ENCODE results near the gene SP140L. TPM values are rescaled to one million over a fixed set of nuclear protein-coding genes. Genes with fewer than 3 reads are reported as not detected.

SP140L gene
- polyA plus RNA-seq, 1 of the 3 experiments (the other 2 are of a cell fraction), result 13.5 TPM

GRCh38 chr2:230416061-230416721, 89.2 kb downstream of the SP140L start, which contains the start of gene SP100:
Gene SP100 (plus strand): TSS chr2:230416201. CDS start chr2:230416297, 96 bp downstream.
- H3K27ac ChIP-seq (ENCODE audit: low read depth in 2 of 2, low read length in 1 of 2), result peak within 1 kb of the TSS; percentile 83 to 85
- H3K4me2 ChIP-seq, result peak within 1 kb of the TSS; percentile 79
- TF ChIP-seq USF1 (IDR thresholded peaks at IDR 0.05; ENCODE audit: borderline replicate concordance, low read depth), result peak; percentile 75; the same call in 1 of the 2 replicates
- no peak for TF ChIP-seq MXI1 (IDR thresholded peaks at IDR 0.05; ENCODE audit: low read depth, low read length)
- no peak for TF ChIP-seq TCF12 (IDR thresholded peaks at IDR 0.05)
- peak; percentile 85 for TF ChIP-seq ELF1 (IDR thresholded peaks at IDR 0.05)
- no peak for TF ChIP-seq TAF1 (IDR thresholded peaks at IDR 0.05; ENCODE audit: borderline replicate concordance, low read depth, low read length)
- no peak; the same call in 1 of the 2 replicates for TF ChIP-seq MAX (IDR thresholded peaks at IDR 0.05; ENCODE audit: low read depth)
- TF ChIP-seq POLR2AphosphoS5 (IDR thresholded peaks at IDR 0.05; ENCODE audit: low read depth, low read length), result peak; percentile 90
- TF ChIP-seq REST (IDR thresholded peaks at IDR 0.05; ENCODE audit: low read depth, low read length), result peak; percentile 36; the same call in 1 of the 2 replicates
- no peak for TF ChIP-seq TEAD4 (IDR thresholded peaks at IDR 0.05; ENCODE audit: borderline replicate concordance, insufficient read depth)
- TF ChIP-seq FOSL2 (IDR thresholded peaks at IDR 0.05; ENCODE audit: borderline replicate concordance, low read depth), result peak; percentile 56; the same call in 1 of the 2 replicates
- no peak for TF ChIP-seq FOXJ3 (CRISPR knock-in tag; IDR thresholded peaks at IDR 0.05)
- no peak for TF ChIP-seq SMC3 (IDR thresholded peaks at IDR 0.05; ENCODE audit: low read depth, low read length)
- no peak for TF ChIP-seq RFX5 (IDR thresholded peaks at IDR 0.05; ENCODE audit: low read length)
- no peak for TF ChIP-seq FOXM1 (IDR thresholded peaks at IDR 0.05; ENCODE audit: low read depth)
- no peak for TF ChIP-seq PBX3 (IDR thresholded peaks at IDR 0.05)
- peak; percentile 26; the same call in 1 of the 2 replicates for TF ChIP-seq GABPA (IDR thresholded peaks at IDR 0.05; ENCODE audit: low read depth)
- no peak for TF ChIP-seq CHD2 (IDR thresholded peaks at IDR 0.05; ENCODE audit: low read length, partially characterized antibody)
- TF ChIP-seq GATA2 (CRISPR knock-in tag; IDR thresholded peaks at IDR 0.05), result no peak
- no peak; the same call in 1 of the 2 replicates for TF ChIP-seq SIN3A (IDR thresholded peaks at IDR 0.05; ENCODE audit: borderline replicate concordance, low read depth, low read length)
- TF ChIP-seq RXRA (IDR thresholded peaks at IDR 0.05; ENCODE audit: borderline replicate concordance, low read depth), result no peak
- TF ChIP-seq EZH2phosphoT487 (IDR thresholded peaks at IDR 0.05; ENCODE audit: borderline replicate concordance, low read depth), result no peak
- no peak; the same call in 1 of the 2 replicates for TF ChIP-seq JUND (IDR thresholded peaks at IDR 0.05)
- TF ChIP-seq YY1 (IDR thresholded peaks at IDR 0.05; ENCODE audit: low read depth), result 0 out of 2 replicates have a peak, but pooled peaks have one; percentile 20
- no peak for TF ChIP-seq EP300 (IDR thresholded peaks at IDR 0.05; ENCODE audit: borderline replicate concordance in 1 of 2, low read depth in 1 of 2, low read length in 1 of 2)
- no peaks in the 10 kb centered on the region for H4K20me1 ChIP-seq (ENCODE audit: insufficient read depth)
- no peaks in the 10 kb centered on the region for H3F3A ChIP-seq (replicated peaks; ENCODE audit: insufficient read depth)
- peaks cover 3 to 9% of the 10 kb centered on the region in 2 experiments; a peak in 2 of 4 replicates for H3K4me1 ChIP-seq (ENCODE audit: control insufficient read depth in 1 of 2, insufficient read depth in 2 of 2, low read depth in 1 of 2, low read length in 1 of 2)
- peak within 1 kb of the TSS; percentile 69 for H3K9ac ChIP-seq
- ChIA-PET CTCF (interaction anchor here (0.6 kb wide), 1 partner anchor 70 kb away, joined by 3 read pairs; no protein-coding TSS in a partner anchor), POLR2A (no interaction called here)
- H3K36me3 ChIP-seq (replicated peaks in 1 of 2; ENCODE audit: control insufficient read depth in 1 of 2, insufficient read depth in 2 of 2, low read length in 1 of 2), result peaks cover 0 to 3% of the 10 kb centered on the region in 2 experiments
- peaks cover 52% of the 10 kb centered on the region for H3K79me2 ChIP-seq (ENCODE audit: insufficient read depth)
- H3K4me3 ChIP-seq (ENCODE audit: low read depth in 2 of 2, low read length in 1 of 2), result peak within 1 kb of the TSS; percentile 56 to 77
- DNase-seq, result no peak
- 3% methylated on average over 12 of the region's 12 CpGs for WGBS (ENCODE audit: low lambda C conversion rate)
- no peaks in the 10 kb centered on the region for H3K9me2 ChIP-seq
- H3K9me3 ChIP-seq, result no peaks in the 10 kb centered on the region
- H3K27me3 ChIP-seq (ENCODE audit: insufficient read depth), result no peaks in the 10 kb centered on the region
- H2AFZ ChIP-seq (ENCODE audit: low read depth), result peak within 1 kb of the TSS; percentile 61

Data from SK-N-SH (cell line).